HCT116 (cell line): Measurements from ENCODE around the gene SEC14L1.

Experiments used
- CTCF ChIP-seq, 3 experiments: fragments of 200-600 bp in 1 of 3; sonication (generic) in 1 of 3; IDR thresholded peaks in 2 of 3; conservative IDR thresholded peaks in 1 of 3; 2 replicates each; pipeline ENCODE4 v1.5.1; 2012 to 2017; ENCODE audit warnings: low read depth in 2 of 3, low read length in 2 of 3, antibody characterized with exemption in 1 of 3, borderline replicate concordance in 1 of 3, control low read depth in 1 of 3, mild to moderate bottlenecking in 1 of 3, mixed read lengths in 1 of 3, mixed run types in 1 of 3, moderate library complexity in 1 of 3; ENCODE audit not compliant: insufficient read depth in 1 of 3
- YY1 ChIP-seq: IDR thresholded peaks from 2 replicates; pipeline ENCODE4 v1.6.1; 2011; ENCODE audit warnings: low read length, low read depth, moderate library complexity, mild to moderate bottlenecking; ENCODE audit not compliant: insufficient replicate concordance; ENCODE audit errors: extremely low read depth
- ZBTB33 ChIP-seq: IDR thresholded peaks from 2 replicates; pipeline ENCODE4 v1.6.1; 2011; ENCODE audit warnings: mild to moderate bottlenecking, low read length, moderate library complexity; ENCODE audit not compliant: insufficient replicate concordance; ENCODE audit errors: extremely low read depth
- TF ChIP-seq, protein P1 (sequence below): IDR thresholded peaks from 2 replicates; pipeline ENCODE4 v1.6.1; 2012

- TF ChIP-seq CTCF (IDR thresholded peaks at IDR 0.05 in 2 of 3, conservative IDR thresholded peaks at IDR 0.05 in 1 of 3; ENCODE audit: borderline replicate concordance in 1 of 3, insufficient read depth in 1 of 3, low read depth in 2 of 3, low read length in 2 of 3) (no peak), YY1 (no peak), ZBTB33 (no peak)
- TF ChIP-seq, protein P1, sequence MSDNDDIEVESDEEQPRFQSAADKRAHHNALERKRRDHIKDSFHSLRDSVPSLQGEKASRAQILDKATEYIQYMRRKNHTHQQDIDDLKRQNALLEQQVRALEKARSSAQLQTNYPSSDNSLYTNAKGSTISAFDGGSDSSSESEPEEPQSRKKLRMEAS: no peak
Measured at GRCh38 chr17:77141846-77142449, 1.2 kb downstream of the SEC14L1 start.
